ENCODE data around the gene ATRN. TPM values are rescaled to one million over a fixed set of nuclear protein-coding genes. Genes with fewer than 3 reads are reported as not detected.

The ATRN gene
- total RNA-seq, 2 experiments from 2014 or later = 0.09 to 4.5 TPM

- intact Hi-C loops (cut with micrococcal nuclease; ENCODE audit: unreplicated experiment) = no loop called here
- Histone ChIP-seq H3K79me2 (ENCODE audit: insufficient read depth, low read depth, low read length) (no peaks in the 10 kb centered on the region), H3K9me3 (ENCODE audit: low read length) (no peaks in the 10 kb centered on the region), H3K36me3 (ENCODE audit: insufficient read depth, low read length) (no peaks in the 10 kb centered on the region), H2AFZ (ENCODE audit: low read length) (no peak overlapping the region), H4K20me1 (ENCODE audit: insufficient read depth, low read length) (no peaks in the 10 kb centered on the region), H3K27ac (ENCODE audit: low read depth, low read length, poor library complexity, severe bottlenecking) (no peak overlapping the region), H3K9me2 (ENCODE audit: insufficient read depth, low read length) (no peaks in the 10 kb centered on the region), H3K4me3 (ENCODE audit: low read depth, low read length, poor library complexity, severe bottlenecking) (no peak overlapping the region), H3K4me1 (ENCODE audit: insufficient read depth, low read length, poor library complexity, severe bottlenecking) (no peaks in the 10 kb centered on the region), H3K4me2 (ENCODE audit: low read length) (no peak overlapping the region)
- TF ChIP-seq EZH2phosphoT487 (IDR thresholded peaks at IDR 0.05; ENCODE audit: borderline replicate concordance, low read depth, low read length) = no peak
- TF ChIP-seq, protein P1, sequence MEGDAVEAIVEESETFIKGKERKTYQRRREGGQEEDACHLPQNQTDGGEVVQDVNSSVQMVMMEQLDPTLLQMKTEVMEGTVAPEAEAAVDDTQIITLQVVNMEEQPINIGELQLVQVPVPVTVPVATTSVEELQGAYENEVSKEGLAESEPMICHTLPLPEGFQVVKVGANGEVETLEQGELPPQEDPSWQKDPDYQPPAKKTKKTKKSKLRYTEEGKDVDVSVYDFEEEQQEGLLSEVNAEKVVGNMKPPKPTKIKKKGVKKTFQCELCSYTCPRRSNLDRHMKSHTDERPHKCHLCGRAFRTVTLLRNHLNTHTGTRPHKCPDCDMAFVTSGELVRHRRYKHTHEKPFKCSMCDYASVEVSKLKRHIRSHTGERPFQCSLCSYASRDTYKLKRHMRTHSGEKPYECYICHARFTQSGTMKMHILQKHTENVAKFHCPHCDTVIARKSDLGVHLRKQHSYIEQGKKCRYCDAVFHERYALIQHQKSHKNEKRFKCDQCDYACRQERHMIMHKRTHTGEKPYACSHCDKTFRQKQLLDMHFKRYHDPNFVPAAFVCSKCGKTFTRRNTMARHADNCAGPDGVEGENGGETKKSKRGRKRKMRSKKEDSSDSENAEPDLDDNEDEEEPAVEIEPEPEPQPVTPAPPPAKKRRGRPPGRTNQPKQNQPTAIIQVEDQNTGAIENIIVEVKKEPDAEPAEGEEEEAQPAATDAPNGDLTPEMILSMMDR (conservative IDR thresholded peaks at IDR 0.05; ENCODE audit: low read length) = no peak
- no peak for DNase-seq (ENCODE audit: low spot score)
- POLR2A ChIA-PET = interaction anchor here (0.7 kb wide), 1 partner anchor 859 kb away, joined by 3 read pairs; no protein-coding TSS in a partner anchor
- no TSS peak for BruUV-seq (replicated peaks)
- CTCF ChIA-PET (ENCODE audit: unreplicated experiment) = no interaction called here
These were observed 101.3 kb downstream of the ATRN start for GRCh38 chr20:3572151-3572550.

DNA sequence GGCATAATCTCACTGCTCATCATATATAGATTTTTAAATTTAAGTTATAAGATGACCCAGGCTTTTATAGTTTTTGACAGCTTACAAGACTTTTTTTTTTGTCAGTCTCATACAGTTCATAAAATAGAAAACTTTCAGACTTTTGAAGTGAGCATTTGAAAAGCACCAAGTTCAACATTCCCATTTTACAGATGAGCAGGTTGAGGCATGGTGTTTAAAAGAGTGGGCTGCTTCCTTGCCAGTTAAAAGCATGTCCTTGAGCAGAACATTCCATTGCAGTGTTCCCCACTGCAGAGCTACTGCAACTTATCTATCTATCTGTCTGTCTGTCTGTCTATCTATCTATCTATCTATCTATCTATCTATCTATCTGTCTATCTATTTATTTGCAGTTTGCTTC lies 105.5 kb downstream of the ATRN start:
- H3K4me2 ChIP-seq (ENCODE audit: low read length) = no peak overlapping the region
- H3K9me3 ChIP-seq (ENCODE audit: low read length) = no peaks in the 10 kb centered on the region
- H3K4me1 ChIP-seq (ENCODE audit: insufficient read depth, low read length, poor library complexity, severe bottlenecking) = no peaks in the 10 kb centered on the region
- no peak overlapping the region for H3K4me3 ChIP-seq (ENCODE audit: low read depth, low read length, poor library complexity, severe bottlenecking)
- ChIA-PET POLR2A (interaction anchor here (0.5 kb wide), 1 partner anchor 9 kb away, joined by 3 read pairs; no protein-coding TSS in a partner anchor), CTCF (ENCODE audit: unreplicated experiment) (no interaction called here)
- intact Hi-C loops (cut with micrococcal nuclease; ENCODE audit: unreplicated experiment) = no loop called here
- no peaks in the 10 kb centered on the region for H3K36me3 ChIP-seq (ENCODE audit: insufficient read depth, low read length)
- no peaks in the 10 kb centered on the region for H3K9me2 ChIP-seq (ENCODE audit: insufficient read depth, low read length)
- no peaks in the 10 kb centered on the region for H3K79me2 ChIP-seq (ENCODE audit: insufficient read depth, low read depth, low read length)
- no peak for DNase-seq (ENCODE audit: low spot score)
- H2AFZ ChIP-seq (ENCODE audit: low read length) = no peak overlapping the region
- no TSS peak for BruUV-seq (replicated peaks)
- TF ChIP-seq, protein P1 (conservative IDR thresholded peaks at IDR 0.05; ENCODE audit: low read length) = no peak
- TF ChIP-seq EZH2phosphoT487 (IDR thresholded peaks at IDR 0.05; ENCODE audit: borderline replicate concordance, low read depth, low read length) = no peak
- no peaks in the 10 kb centered on the region for H4K20me1 ChIP-seq (ENCODE audit: insufficient read depth, low read length)
- no peak overlapping the region for H3K27ac ChIP-seq (ENCODE audit: low read depth, low read length, poor library complexity, severe bottlenecking)

DNA sequence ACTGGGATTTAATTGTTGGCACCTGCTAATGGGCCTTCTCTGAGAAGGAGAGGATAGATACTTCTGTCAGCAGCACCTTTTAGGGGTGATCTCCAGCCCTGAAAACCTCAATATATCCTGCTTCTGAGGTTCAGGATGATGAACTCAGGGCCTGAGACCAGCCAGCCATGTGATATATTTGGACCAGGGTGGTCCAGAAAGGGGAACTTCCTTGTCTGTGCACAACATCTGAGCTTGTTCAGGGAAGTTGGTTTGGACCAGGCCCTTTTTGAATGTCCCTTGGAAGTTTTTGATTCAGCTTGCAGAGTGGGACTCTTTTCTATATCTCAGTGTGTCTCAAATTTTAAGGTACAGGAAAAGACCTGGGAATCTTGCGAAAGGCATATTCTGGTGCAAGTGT lies 106.5 kb downstream of the ATRN start:
- Histone ChIP-seq H3K4me3 (ENCODE audit: low read depth, low read length, poor library complexity, severe bottlenecking) (no peak overlapping the region), H3K36me3 (ENCODE audit: insufficient read depth, low read length) (no peaks in the 10 kb centered on the region), H3K9me2 (ENCODE audit: insufficient read depth, low read length) (no peaks in the 10 kb centered on the region), H3K9me3 (ENCODE audit: low read length) (no peaks in the 10 kb centered on the region), H3K4me1 (ENCODE audit: insufficient read depth, low read length, poor library complexity, severe bottlenecking) (no peaks in the 10 kb centered on the region), H3K27ac (ENCODE audit: low read depth, low read length, poor library complexity, severe bottlenecking) (no peak overlapping the region), H3K4me2 (ENCODE audit: low read length) (no peak overlapping the region), H2AFZ (ENCODE audit: low read length) (no peak overlapping the region), H4K20me1 (ENCODE audit: insufficient read depth, low read length) (no peaks in the 10 kb centered on the region), H3K79me2 (ENCODE audit: insufficient read depth, low read depth, low read length) (no peaks in the 10 kb centered on the region)
- BruUV-seq (replicated peaks) = no TSS peak
- no peak for DNase-seq (ENCODE audit: low spot score)
- intact Hi-C loops (cut with micrococcal nuclease; ENCODE audit: unreplicated experiment) = no loop called here
- ChIA-PET CTCF (ENCODE audit: unreplicated experiment) (no interaction called here), POLR2A (interaction anchor here (0.6 kb wide), 1 partner anchor 33 kb away, joined by 3 read pairs; no protein-coding TSS in a partner anchor)
- TF ChIP-seq EZH2phosphoT487 (IDR thresholded peaks at IDR 0.05; ENCODE audit: borderline replicate concordance, low read depth, low read length) = no peak
- TF ChIP-seq, protein P1 (conservative IDR thresholded peaks at IDR 0.05; ENCODE audit: low read length) = no peak

Measured in OCI-LY7 (cell line).